ENCODE results near the gene CDK3. TPM values are rescaled to one million over a fixed set of nuclear protein-coding genes. Genes with fewer than 3 reads are reported as not detected.

CDK3 gene
- total RNA-seq, 1 experiment from 2014 or later, result 9.8 TPM

GRCh38 chr17:76054112-76054476, 53.4 kb downstream of the CDK3 start:
- Mint-ChIP-seq H3K4me1 (ENCODE audit: low read depth, unreplicated experiment) (peaks cover 69% of the 10 kb centered on the region), H3K4me3 (ENCODE audit: low read depth, unreplicated experiment) (peak overlapping the region; percentile 68), H3K27me3 (ENCODE audit: unreplicated experiment) (no peaks in the 10 kb centered on the region), H3K27ac (ENCODE audit: unreplicated experiment) (peak overlapping the region; percentile 98), H3K9me3 (ENCODE audit: low read depth, unreplicated experiment) (no peaks in the 10 kb centered on the region), H3K36me3 (ENCODE audit: insufficient read depth, unreplicated experiment) (peaks cover 91% of the 10 kb centered on the region)
- TF ChIP-seq, protein P1, sequence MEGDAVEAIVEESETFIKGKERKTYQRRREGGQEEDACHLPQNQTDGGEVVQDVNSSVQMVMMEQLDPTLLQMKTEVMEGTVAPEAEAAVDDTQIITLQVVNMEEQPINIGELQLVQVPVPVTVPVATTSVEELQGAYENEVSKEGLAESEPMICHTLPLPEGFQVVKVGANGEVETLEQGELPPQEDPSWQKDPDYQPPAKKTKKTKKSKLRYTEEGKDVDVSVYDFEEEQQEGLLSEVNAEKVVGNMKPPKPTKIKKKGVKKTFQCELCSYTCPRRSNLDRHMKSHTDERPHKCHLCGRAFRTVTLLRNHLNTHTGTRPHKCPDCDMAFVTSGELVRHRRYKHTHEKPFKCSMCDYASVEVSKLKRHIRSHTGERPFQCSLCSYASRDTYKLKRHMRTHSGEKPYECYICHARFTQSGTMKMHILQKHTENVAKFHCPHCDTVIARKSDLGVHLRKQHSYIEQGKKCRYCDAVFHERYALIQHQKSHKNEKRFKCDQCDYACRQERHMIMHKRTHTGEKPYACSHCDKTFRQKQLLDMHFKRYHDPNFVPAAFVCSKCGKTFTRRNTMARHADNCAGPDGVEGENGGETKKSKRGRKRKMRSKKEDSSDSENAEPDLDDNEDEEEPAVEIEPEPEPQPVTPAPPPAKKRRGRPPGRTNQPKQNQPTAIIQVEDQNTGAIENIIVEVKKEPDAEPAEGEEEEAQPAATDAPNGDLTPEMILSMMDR (IDR thresholded peaks at IDR 0.05; ENCODE audit: unreplicated experiment), result no peak
- no TSS peak for BruUV-seq (replicated peaks)
- intact Hi-C loops (cut with micrococcal nuclease; ENCODE audit: unreplicated experiment), result no loop called here
- CTCF ChIA-PET, result interaction anchor here (1.8 kb wide), 1 partner anchor 40 kb away, joined by 14 read pairs; no protein-coding TSS in a partner anchor
- DNase-seq, result peak; percentile 59

Other genes with a start within 250 kb of the CDK3 start
- 20.4 and 20.5 TPM in 2 replicates for gene GALK1, start 235.7 kb upstream of the CDK3 start, total RNA-seq (2022)
- gene UNK, start 216.0 kb upstream of the CDK3 start, total RNA-seq (2022), result 26.0 and 29.7 TPM in 2 replicates
- gene UNC13D, start 156.5 kb upstream of the CDK3 start, total RNA-seq (2022), result 103 and 104 TPM in 2 replicates
- gene WBP2, start 145.5 kb upstream of the CDK3 start, total RNA-seq (2022), result 126 and 133 TPM in 2 replicates
- gene TRIM47, start 122.3 kb upstream of the CDK3 start, total RNA-seq (2022), result 51.2 and 54.1 TPM in 2 replicates
- 15.4 and 18.9 TPM in 2 replicates for gene TRIM65, start 103.9 kb upstream of the CDK3 start, total RNA-seq (2022)
- 112 and 130 TPM in 2 replicates for gene MRPL38, start 96.0 kb upstream of the CDK3 start, total RNA-seq (2022)
- gene FBF1, start 59.8 kb upstream of the CDK3 start, total RNA-seq (2022), result 32.6 and 33.6 TPM in 2 replicates
- 53.1 and 57.3 TPM in 2 replicates for gene ACOX1, start 21.7 kb upstream of the CDK3 start, total RNA-seq (2022)
- 15.3 and 15.8 TPM in 2 replicates for gene TEN1, start 21.6 kb upstream of the CDK3 start, total RNA-seq (2022)
- 51.8 and 59.7 TPM in 2 replicates for gene EVPL, start 26.5 kb downstream of the CDK3 start, total RNA-seq (2022)
- 80.7 and 84.5 TPM in 2 replicates for gene SRP68, start 71.7 kb downstream of the CDK3 start, total RNA-seq (2022)
- gene GALR2, start 73.9 kb downstream of the CDK3 start, total RNA-seq (2022), result 0.27 and 0.61 TPM in 2 replicates
- 0.17 and 0.34 TPM in 2 replicates for gene ZACN, start 78.3 kb downstream of the CDK3 start, total RNA-seq (2022)
- 122 and 137 TPM in 2 replicates for gene EXOC7, start 102.9 kb downstream of the CDK3 start, total RNA-seq (2022)
- 0.15 TPM in 1 of 2 replicates, not detected in the other for gene FOXJ1, start 140.4 kb downstream of the CDK3 start, total RNA-seq (2022)
- gene RNF157, start 239.6 kb downstream of the CDK3 start, total RNA-seq (2022), result 15.3 and 17.6 TPM in 2 replicates

Data from Calu3 (cell line).